ENCODE data around the gene ARPC4. TPM values are rescaled to one million over a fixed set of nuclear protein-coding genes. Genes with fewer than 3 reads are reported as not detected.
"Not testable (repeated sequence)": the region's sequence is repeated elsewhere in the genome, so short reads cannot be mapped to it uniquely, and the experiment has no call there.

Gene ARPC4
- total RNA-seq, 4 donors from 2014 or later, result 129 to 191 (median 164) TPM

DNA sequence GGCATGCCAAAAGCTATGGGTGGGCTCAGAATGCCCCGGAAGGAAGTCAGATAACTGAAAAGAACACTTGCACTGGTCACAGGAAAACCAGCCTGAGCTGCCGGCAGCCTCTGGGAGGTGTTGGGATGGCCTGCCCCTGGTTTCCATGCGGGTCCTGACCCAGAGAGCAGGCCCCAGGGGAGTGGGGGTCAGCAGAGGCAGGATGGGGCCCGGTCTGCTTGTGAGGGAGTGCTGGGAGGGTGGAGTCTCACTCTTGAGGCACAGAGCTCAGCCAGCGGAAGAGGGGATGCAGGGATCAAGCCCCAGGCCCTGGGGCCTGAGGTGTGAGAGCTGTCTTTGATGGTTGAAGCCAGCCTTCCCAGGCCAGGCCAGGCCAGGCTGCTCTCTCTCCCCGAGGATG lies 53.3 kb downstream of the ARPC4 start:
- Histone ChIP-seq H3K4me1 (peaks cover 12 to 22% (median 18%) of the 10 kb centered on the region in 4 donors), H3K27ac (replicated peaks in 1 of 4) (no peak overlapping the region), H3K27me3 (no peaks in the 10 kb centered on the region), H3K4me3 (no peak overlapping the region), H3K9me3 (no peaks in the 10 kb centered on the region), H3K36me3 (peaks cover 7 to 9% (median 8%) of the 10 kb centered on the region in 4 donors)
- intact Hi-C loops (cut with DNase I), result loop anchor here (5.0 kb wide), 1 partner anchor 71 kb away; the partner anchor contains the start of gene IL17RC
- no peak for TF ChIP-seq EP300 (IDR thresholded peaks at IDR 0.05)
- TF ChIP-seq, protein P1, sequence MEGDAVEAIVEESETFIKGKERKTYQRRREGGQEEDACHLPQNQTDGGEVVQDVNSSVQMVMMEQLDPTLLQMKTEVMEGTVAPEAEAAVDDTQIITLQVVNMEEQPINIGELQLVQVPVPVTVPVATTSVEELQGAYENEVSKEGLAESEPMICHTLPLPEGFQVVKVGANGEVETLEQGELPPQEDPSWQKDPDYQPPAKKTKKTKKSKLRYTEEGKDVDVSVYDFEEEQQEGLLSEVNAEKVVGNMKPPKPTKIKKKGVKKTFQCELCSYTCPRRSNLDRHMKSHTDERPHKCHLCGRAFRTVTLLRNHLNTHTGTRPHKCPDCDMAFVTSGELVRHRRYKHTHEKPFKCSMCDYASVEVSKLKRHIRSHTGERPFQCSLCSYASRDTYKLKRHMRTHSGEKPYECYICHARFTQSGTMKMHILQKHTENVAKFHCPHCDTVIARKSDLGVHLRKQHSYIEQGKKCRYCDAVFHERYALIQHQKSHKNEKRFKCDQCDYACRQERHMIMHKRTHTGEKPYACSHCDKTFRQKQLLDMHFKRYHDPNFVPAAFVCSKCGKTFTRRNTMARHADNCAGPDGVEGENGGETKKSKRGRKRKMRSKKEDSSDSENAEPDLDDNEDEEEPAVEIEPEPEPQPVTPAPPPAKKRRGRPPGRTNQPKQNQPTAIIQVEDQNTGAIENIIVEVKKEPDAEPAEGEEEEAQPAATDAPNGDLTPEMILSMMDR (IDR thresholded peaks at IDR 0.05), result no peak
- WGBS, result 71% methylated on average over 6 of the region's 6 CpGs
- DNase-seq (ENCODE audit: extremely low spot score), result no peak

DNA sequence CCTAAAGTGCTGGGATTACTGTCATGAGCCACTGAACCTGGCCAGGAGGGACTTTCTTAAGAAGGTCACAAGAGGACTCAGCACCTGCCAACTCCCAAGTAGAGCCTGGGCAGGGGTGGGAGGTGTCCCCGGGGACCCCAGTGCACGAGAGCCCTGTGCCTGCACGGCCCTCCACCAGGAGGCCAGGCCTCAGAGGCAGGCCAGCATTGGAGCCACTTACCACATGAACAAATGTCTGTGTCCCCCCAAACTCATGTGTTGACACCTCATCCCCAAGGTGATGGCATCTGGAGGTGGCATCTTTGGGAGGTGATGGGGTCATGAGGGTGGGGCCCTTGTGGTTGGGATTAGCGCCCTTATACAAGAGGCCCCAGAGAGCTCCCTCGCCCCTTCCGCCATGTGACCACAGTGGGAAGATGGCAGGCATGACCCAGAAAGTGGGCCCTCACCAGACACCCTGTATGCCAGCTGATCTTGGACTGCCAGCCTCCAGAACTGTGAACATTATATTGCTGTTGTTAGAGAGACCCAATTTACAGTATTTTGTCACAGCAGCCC lies 54.1 kb downstream of the ARPC4 start:
- intact Hi-C loops (cut with DNase I), result loop anchor here (5.0 kb wide), 1 partner anchor 70 kb away; the partner anchor contains the start of gene IL17RC
- TF ChIP-seq, protein P1 (IDR thresholded peaks at IDR 0.05), result no peak
- TF ChIP-seq EP300 (IDR thresholded peaks at IDR 0.05) (no peak), POLR2AphosphoS5 (IDR thresholded peaks at IDR 0.05) (no peak), POLR2A (IDR thresholded peaks at IDR 0.05; ENCODE audit: low read depth) (no peak)
- Histone ChIP-seq H3K36me3 (peaks cover 0 to 1% (median 0%) of the 10 kb centered on the region in 4 donors), H3K27me3 (no peaks in the 10 kb centered on the region), H3K4me1 (peaks cover 12 to 19% (median 17%) of the 10 kb centered on the region in 4 donors), H3K27ac (replicated peaks in 1 of 4) (no peak overlapping the region), H3K4me3 (no peak overlapping the region), H3K9me3 (no peaks in the 10 kb centered on the region)
- DNase-seq (ENCODE audit: extremely low spot score), result no peak
- 100% methylated on average over 2 of the region's 6 CpGs for whole genome bisulfite sequencing

DNA sequence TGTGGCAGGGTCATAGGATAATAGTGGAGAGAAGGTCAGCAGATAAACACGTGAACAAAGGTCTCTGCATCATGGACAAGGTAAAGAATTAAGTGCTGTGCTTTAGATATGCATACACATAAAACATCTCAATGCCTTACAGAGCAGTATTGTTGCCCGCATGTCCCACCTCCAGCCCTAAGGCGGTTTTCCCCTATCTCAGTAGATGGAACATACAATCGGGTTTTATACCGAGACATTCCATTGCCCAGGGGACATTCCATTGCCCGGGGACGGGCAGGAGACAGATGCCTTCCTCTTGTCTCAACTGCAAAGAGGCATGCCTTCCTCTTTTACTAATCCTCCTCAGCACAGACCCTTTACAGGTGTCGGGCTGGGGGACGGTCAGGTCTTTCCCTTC lies 55.0 kb downstream of the ARPC4 start:
- not testable (repeated sequence) for DNase-seq (ENCODE audit: extremely low spot score); H3K27me3 ChIP-seq; H3K27ac ChIP-seq (replicated peaks in 1 of 4); H3K36me3 ChIP-seq; H3K4me3 ChIP-seq; H3K9me3 ChIP-seq
- 75% methylated on average over 7 of the region's 9 CpGs for WGBS
- H3K4me1 ChIP-seq, result peaks cover 7 to 11% (median 9%) of the 10 kb centered on the region in 4 donors
- intact Hi-C loops (cut with DNase I), result loop anchor here (5.0 kb wide), 1 partner anchor 69 kb away; the partner anchor contains the start of gene IL17RC

DNA sequence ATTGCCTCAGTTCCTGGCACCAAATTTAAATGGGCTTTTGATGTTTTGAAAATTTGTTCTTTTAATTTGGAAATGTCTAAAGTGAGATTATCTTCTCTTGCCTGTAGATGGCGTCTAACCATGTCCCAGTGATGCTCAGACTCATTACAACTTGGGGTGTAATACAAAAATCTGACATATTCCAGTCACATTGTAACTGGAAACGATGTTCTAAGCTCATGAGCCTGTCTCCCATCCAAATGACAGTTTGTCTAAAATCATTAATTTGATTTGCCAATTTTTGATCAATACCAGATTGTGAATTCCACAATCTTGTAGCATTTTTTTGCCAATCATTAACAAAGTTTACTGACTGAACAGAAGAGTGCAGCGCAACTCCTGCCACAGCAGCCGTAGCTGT lies 56.0 kb downstream of the ARPC4 start:
- intact Hi-C loops (cut with DNase I), result loop anchor here (5.0 kb wide), 1 partner anchor 68 kb away; the partner anchor contains the start of gene IL17RC
- TF ChIP-seq, protein P1 (IDR thresholded peaks at IDR 0.05), result peak; percentile 48 to 66 (median 56)
- peak in 1 of 2 donors; percentile 31 for TF ChIP-seq POLR2AphosphoS5 (IDR thresholded peaks at IDR 0.05)
- WGBS, result 36% methylated on average over 4 of the region's 4 CpGs
- not testable (repeated sequence) for H3K9me3 ChIP-seq; H3K27ac ChIP-seq (replicated peaks in 1 of 4); H3K36me3 ChIP-seq; DNase-seq (ENCODE audit: extremely low spot score); H3K4me1 ChIP-seq; H3K27me3 ChIP-seq; H3K4me3 ChIP-seq

DNA sequence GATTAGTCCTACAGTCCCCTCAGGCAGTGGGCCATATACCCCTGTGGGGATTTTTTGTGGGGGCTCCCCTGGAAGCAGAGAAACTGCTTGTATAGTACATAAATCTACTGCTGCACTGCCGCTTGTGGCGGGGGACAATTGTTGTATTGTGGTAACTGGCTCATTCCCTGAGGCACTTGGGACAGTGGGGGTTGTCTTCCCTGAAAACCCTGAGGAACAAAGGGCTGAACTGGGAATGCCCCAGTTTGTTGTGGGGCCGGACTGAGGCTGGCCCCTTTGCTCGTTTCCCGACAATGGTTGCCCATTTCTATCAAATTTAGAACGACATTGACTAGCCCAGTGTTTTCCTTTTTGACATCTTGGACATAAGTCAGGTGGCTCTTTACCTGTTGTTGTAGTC lies 58.5 kb downstream of the ARPC4 start:
- DNase-seq (ENCODE audit: extremely low spot score); H3K9me3 ChIP-seq; H3K4me3 ChIP-seq; H3K27me3 ChIP-seq; H3K4me1 ChIP-seq; intact Hi-C loops (cut with DNase I); H3K36me3 ChIP-seq: not testable (repeated sequence)
- WGBS, result 95% methylated on average over 5 of the region's 6 CpGs
- H3K27ac ChIP-seq (replicated peaks in 1 of 4), result peak overlapping the region in 1 of 4 donors; percentile 7

DNA sequence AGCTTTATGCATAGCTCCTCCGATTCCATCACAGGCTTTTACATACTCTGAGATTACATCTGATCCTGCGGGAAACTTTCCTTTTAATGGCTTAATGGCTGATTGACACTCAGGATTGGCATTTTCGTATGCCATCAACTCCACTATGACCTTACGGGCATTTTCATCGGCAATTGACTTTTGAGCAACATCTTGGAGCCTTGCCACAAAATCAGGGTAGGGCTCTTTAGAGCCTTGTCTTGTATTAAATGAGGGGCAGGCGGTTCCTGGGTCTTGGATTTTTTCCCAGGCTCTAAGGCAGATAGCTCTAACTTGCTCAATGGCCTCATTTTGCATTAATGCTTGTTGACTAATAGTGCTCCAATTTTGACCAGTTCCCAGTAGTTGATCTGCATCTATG lies 59.0 kb downstream of the ARPC4 start:
- H3K27me3 ChIP-seq; H3K4me1 ChIP-seq; H3K4me3 ChIP-seq; H3K36me3 ChIP-seq; intact Hi-C loops (cut with DNase I); DNase-seq (ENCODE audit: extremely low spot score); H3K9me3 ChIP-seq: not testable (repeated sequence)
- WGBS, result 75% methylated on average over 6 of the region's 6 CpGs
- peak overlapping the region in 1 of 4 donors; percentile 7 for H3K27ac ChIP-seq (replicated peaks in 1 of 4)

Measured in esophagus muscularis mucosa (tissue), 4 donors.